Measurements from ENCODE around the gene RPA1. TPM values are rescaled to one million over a fixed set of nuclear protein-coding genes. Genes with fewer than 3 reads are reported as not detected.

Gene RPA1
- polyA plus RNA-seq, 4 donors: 117 to 140 (median 130) TPM

GRCh38 chr17:1906662-1907101, 76.9 kb downstream of the RPA1 start:
- no peak for DNase-seq (ENCODE audit: low read depth in 4 of 4, low spot score in 3 of 4)

GRCh38 chr17:1907216-1907631, 77.4 kb downstream of the RPA1 start:
- no peak for DNase-seq (ENCODE audit: low read depth in 4 of 4, low spot score in 3 of 4)

GRCh38 chr17:1907909-1908698, 78.3 kb downstream of the RPA1 start:
- no peak for DNase-seq (ENCODE audit: low read depth in 4 of 4, low spot score in 3 of 4)

GRCh38 chr17:1908699-1909309, 79.0 kb downstream of the RPA1 start:
- DNase-seq (ENCODE audit: low read depth in 4 of 4, low spot score in 3 of 4): peak in 3 of 4 donors; percentile 65 to 71 (median 68)

- DNase-seq (ENCODE audit: low read depth in 4 of 4, low spot score in 3 of 4): no peak
Observed at GRCh38 chr17:1909985-1910384, 80.2 kb downstream of the RPA1 start.

- no peak for DNase-seq (ENCODE audit: low read depth in 4 of 4, low spot score in 3 of 4)
Observed at GRCh38 chr17:1912146-1912545, 82.3 kb downstream of the RPA1 start.

- no peak for DNase-seq (ENCODE audit: low read depth in 4 of 4, low spot score in 3 of 4)
Observed at GRCh38 chr17:1913702-1914101, 83.9 kb downstream of the RPA1 start.

- DNase-seq (ENCODE audit: low read depth in 4 of 4, low spot score in 3 of 4): no peak
Observed at GRCh38 chr17:1914661-1915083, 84.9 kb downstream of the RPA1 start.

GRCh38 chr17:1915889-1916288, 86.1 kb downstream of the RPA1 start:
- no peak for DNase-seq (ENCODE audit: low read depth in 4 of 4, low spot score in 3 of 4)

- DNase-seq (ENCODE audit: low read depth in 4 of 4, low spot score in 3 of 4): no peak
Observed at GRCh38 chr17:1916316-1916715, 86.5 kb downstream of the RPA1 start.

GRCh38 chr17:1916963-1917715, 87.3 kb downstream of the RPA1 start:
- no peak for DNase-seq (ENCODE audit: low read depth in 4 of 4, low spot score in 3 of 4)

- DNase-seq (ENCODE audit: low read depth in 4 of 4, low spot score in 3 of 4): no peak
Observed at GRCh38 chr17:1918346-1919162, 88.7 kb downstream of the RPA1 start.

GRCh38 chr17:1919201-1919600, 89.4 kb downstream of the RPA1 start:
- no peak for DNase-seq (ENCODE audit: low read depth in 4 of 4, low spot score in 3 of 4)

GRCh38 chr17:1920948-1921351, 91.1 kb downstream of the RPA1 start:
- no peak for DNase-seq (ENCODE audit: low read depth in 4 of 4, low spot score in 3 of 4)

- no peak for DNase-seq (ENCODE audit: low read depth in 4 of 4, low spot score in 3 of 4)
Observed at GRCh38 chr17:1928976-1929375, 99.2 kb downstream of the RPA1 start.

GRCh38 chr17:1930337-1930645, 100.5 kb downstream of the RPA1 start:
- DNase-seq (ENCODE audit: low read depth in 4 of 4, low spot score in 3 of 4): no peak

GRCh38 chr17:1931844-1932579, 102.2 kb downstream of the RPA1 start:
- peak in 1 of 4 donors; percentile 43 for DNase-seq (ENCODE audit: low read depth in 4 of 4, low spot score in 3 of 4)

- DNase-seq (ENCODE audit: low read depth in 4 of 4, low spot score in 3 of 4): no peak
Observed at GRCh38 chr17:1933875-1934715, 104.3 kb downstream of the RPA1 start.

- DNase-seq (ENCODE audit: low read depth in 4 of 4, low spot score in 3 of 4): no peak
Observed at GRCh38 chr17:1934901-1935300, 105.1 kb downstream of the RPA1 start.

Data from right renal pelvis (tissue), 4 donors.